GM12801 (cell line): ENCODE data around the gene NELL1.

Source experiments
- TF ChIP-seq, protein P1 (sequence below): IDR thresholded peaks from one replicate; pipeline ENCODE4 v1.5.1; 2011; ENCODE audit warnings: control low read depth; ENCODE audit not compliant: insufficient read length; ENCODE audit errors: extremely low read depth

NELL1 gene

DNA sequence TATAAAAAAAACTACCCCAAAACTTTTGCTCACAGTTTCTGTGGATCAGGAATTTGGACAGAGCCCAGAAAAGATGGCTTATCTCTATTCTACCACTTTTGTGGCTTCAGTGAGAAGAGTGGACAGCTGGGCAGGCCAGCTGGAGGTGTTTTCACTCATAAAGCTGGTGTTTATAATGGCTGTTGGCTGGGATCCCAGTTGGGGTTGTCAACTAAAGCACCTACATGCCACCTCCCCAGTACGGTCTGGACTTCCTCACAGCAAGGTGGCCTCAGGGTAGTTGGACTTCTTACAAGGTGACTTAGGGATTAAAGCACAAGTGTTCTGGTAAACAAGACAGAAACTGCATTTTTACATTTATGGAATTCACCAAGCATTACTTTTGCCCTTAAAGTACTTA is 171.0 kb downstream of the NELL1 start:
- TF ChIP-seq, protein P1, sequence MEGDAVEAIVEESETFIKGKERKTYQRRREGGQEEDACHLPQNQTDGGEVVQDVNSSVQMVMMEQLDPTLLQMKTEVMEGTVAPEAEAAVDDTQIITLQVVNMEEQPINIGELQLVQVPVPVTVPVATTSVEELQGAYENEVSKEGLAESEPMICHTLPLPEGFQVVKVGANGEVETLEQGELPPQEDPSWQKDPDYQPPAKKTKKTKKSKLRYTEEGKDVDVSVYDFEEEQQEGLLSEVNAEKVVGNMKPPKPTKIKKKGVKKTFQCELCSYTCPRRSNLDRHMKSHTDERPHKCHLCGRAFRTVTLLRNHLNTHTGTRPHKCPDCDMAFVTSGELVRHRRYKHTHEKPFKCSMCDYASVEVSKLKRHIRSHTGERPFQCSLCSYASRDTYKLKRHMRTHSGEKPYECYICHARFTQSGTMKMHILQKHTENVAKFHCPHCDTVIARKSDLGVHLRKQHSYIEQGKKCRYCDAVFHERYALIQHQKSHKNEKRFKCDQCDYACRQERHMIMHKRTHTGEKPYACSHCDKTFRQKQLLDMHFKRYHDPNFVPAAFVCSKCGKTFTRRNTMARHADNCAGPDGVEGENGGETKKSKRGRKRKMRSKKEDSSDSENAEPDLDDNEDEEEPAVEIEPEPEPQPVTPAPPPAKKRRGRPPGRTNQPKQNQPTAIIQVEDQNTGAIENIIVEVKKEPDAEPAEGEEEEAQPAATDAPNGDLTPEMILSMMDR: no peak

DNA sequence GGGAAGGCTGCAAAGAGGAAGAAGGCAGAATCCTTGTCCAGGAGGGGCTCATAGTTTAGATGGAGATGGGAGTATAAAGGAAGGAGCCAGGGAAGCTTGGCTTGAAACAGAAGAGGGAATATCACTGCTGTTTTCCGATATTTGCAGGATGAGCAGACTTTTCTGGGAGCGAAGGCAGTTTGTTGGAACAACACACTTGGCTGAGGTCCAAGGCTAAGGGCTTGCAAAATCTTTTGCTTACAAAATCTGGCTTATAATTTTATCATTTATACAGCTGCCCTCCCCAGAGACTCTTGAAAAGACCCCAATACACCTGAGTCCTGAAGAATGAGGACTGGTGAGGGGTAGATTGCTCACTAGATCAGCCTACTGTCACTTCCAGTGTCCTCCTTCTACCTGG is 174.8 kb downstream of the NELL1 start:
- TF ChIP-seq, protein P1: no peak

DNA sequence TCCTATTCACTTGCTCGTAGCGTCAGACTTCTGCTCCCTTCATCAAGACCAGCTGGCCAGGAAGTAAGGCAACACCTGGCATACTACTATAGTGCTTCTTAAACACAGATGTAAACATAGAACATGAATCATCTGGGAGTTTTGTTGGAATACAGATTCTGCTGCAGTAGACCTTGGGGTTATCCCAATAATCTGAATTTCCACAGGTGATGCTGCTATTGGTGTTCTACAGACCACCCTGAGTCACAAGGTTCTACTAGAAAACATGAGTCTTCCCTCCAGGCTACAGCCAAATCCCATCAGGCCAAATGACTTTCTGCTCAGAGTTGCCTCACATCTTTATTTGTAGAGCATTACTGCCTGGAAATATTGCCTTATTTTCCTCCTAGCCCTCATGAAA is 175.2 kb downstream of the NELL1 start:
- TF ChIP-seq, protein P1: no peak

DNA sequence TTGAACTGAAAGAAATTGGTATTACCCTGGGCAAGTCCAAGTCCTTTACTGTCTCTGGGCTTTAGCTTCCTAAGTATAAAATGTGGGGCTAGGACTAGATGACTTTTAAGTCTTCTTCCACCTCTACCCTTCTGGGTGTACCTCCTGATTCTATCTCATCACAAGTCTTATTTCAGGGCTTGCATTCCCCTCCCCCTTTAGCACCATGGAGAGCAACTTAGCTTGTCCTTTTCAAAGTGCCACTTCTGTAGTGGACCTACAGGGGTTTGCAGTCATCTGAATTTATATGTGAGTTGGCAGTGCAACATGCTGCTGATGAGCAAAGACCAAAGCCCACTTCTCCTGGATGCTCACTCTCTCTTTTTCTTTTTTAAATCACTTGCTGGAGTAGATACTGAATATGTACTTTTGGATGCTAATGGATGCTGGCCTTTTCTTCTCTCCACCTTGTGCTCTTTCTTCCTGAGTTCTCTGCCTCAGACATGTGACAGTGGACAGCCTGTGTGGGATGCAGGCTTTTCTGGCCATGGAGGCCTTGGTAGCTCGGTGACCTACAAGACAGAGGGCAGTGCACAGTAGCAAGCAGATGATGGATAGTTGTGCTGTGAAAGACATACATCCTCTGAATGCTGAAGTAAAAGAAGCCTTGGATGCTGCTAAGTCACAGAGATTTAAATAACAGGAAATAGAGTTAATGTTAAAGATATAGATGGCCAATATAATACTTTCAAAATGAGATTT is 185.0 kb downstream of the NELL1 start:
- TF ChIP-seq, protein P1: no peak

DNA sequence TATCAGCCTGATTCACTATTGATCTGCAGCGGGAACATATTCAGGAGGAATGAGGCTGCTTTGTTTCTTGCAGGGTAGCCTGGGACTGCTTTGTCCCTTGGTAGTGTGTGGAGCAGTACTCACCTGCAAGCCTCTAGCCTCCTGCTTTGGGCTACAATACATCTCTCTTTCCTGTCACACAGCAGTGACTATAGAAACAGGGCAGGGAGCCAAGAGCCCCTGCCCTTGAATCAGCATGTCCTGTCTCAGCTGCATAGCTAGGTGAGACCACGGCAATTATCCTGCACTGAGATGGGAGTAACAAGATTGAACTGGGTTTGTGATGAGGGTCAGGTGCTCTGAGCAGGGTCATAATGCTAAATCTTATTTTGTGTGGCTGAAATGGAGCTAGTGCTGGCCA is 191.9 kb downstream of the NELL1 start:
- TF ChIP-seq, protein P1: no peak

DNA sequence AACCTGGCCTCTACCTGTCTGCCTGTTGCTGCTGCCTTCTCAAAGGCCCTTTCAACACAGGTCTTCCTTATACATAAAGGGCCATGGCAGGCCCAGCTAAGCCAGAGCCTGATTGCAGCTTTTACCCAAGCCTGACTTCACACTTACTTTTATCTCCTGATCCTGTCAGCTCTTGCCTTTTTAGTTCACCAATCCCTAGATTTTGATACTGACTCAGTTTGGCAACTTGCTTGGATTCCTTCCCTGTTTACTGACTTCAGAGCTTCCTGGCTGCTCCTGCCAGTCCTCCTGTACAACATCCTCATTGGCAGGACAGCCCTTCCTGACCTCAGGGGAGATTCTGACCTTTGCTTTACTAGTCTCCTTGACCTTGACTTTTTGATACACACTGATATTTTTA is 195.2 kb downstream of the NELL1 start:
- TF ChIP-seq, protein P1: no peak

DNA sequence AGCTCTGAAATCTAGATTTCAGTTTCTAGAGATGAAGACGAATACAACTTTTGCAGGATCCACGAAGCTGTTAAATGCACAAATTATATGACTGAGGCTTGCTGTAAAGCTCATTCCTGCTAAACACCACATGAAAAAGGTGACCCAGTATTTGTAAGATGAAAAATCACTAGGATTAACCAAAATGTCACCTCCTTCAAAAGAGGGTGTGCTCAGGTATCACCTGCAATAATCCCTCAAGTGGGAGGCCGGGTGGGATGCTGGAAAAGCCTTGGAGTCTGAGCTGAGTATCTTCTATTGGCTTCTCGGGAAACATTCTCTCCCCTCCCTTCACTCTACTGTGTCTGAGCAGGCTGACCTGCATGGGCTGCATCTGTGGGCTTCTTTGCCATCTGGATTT is 195.8 kb downstream of the NELL1 start:
- TF ChIP-seq, protein P1: no peak

DNA sequence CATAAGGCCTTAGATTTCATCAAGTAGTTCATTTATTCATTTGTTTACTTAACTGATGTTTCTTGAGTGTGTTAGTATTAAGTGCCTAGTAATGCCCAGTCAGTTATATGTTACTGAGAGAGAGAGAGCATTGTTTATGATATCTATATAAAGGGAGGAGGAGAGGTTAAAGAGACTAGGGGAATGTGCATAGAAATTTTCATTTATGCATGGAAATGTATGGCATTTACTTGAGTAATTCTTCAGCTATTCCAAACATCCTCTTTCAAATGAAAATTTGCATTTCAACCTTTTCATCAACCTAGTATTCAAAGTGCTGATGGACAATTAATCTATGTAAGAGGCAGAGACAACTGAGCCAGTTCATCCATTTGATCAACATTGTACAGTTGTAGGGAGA is 199.7 kb downstream of the NELL1 start:
- TF ChIP-seq, protein P1: no peak
